Measurements from ENCODE around the gene RAB31.
"Not testable (repeated sequence)": the region's sequence is repeated elsewhere in the genome, so short reads cannot be mapped to it uniquely, and the experiment has no call there.

Gene RAB31

GRCh38 chr18:9758624-9759075, 50.5 kb downstream of the RAB31 start:
- DNase-seq (ENCODE audit: low read depth in 2 of 2), result no peak

- no peak for DNase-seq (ENCODE audit: low read depth in 2 of 2)
Measured at GRCh38 chr18:9760641-9761040, 52.5 kb downstream of the RAB31 start.

- no peak for DNase-seq (ENCODE audit: low read depth in 2 of 2)
Measured at GRCh38 chr18:9762526-9762925, 54.4 kb downstream of the RAB31 start.

GRCh38 chr18:9763157-9763556, 55.1 kb downstream of the RAB31 start:
- no peak for DNase-seq (ENCODE audit: low read depth in 2 of 2)

- DNase-seq (ENCODE audit: low read depth in 2 of 2), result no peak
Measured at GRCh38 chr18:9764011-9764481, 55.9 kb downstream of the RAB31 start.

- no peak for DNase-seq (ENCODE audit: low read depth in 2 of 2)
Measured at GRCh38 chr18:9765501-9765900, 57.4 kb downstream of the RAB31 start.

- DNase-seq (ENCODE audit: low read depth in 2 of 2), result no peak
Measured at GRCh38 chr18:9766076-9766481, 58.0 kb downstream of the RAB31 start.

GRCh38 chr18:9766740-9767139, 58.6 kb downstream of the RAB31 start:
- DNase-seq (ENCODE audit: low read depth in 2 of 2), result no peak

- not testable (repeated sequence) for DNase-seq (ENCODE audit: low read depth in 2 of 2)
Measured at GRCh38 chr18:9768071-9768691, 60.1 kb downstream of the RAB31 start.

- not testable (repeated sequence) for DNase-seq (ENCODE audit: low read depth in 2 of 2)
Measured at GRCh38 chr18:9770111-9770510, 62.0 kb downstream of the RAB31 start.

- no peak for DNase-seq (ENCODE audit: low read depth in 2 of 2)
Measured at GRCh38 chr18:9771261-9771976, 63.3 kb downstream of the RAB31 start.

GRCh38 chr18:9771977-9772660, 64.0 kb downstream of the RAB31 start:
- no peak for DNase-seq (ENCODE audit: low read depth in 2 of 2)

GRCh38 chr18:9772847-9773677, 65.0 kb downstream of the RAB31 start:
- no peak for DNase-seq (ENCODE audit: low read depth in 2 of 2)

GRCh38 chr18:9774150-9774549, 66.0 kb downstream of the RAB31 start:
- DNase-seq (ENCODE audit: low read depth in 2 of 2), result no peak

- no peak for DNase-seq (ENCODE audit: low read depth in 2 of 2)
Measured at GRCh38 chr18:9775178-9775577, 67.1 kb downstream of the RAB31 start.

- no peak for DNase-seq (ENCODE audit: low read depth in 2 of 2)
Measured at GRCh38 chr18:9779630-9780029, 71.5 kb downstream of the RAB31 start.

- DNase-seq (ENCODE audit: low read depth in 2 of 2), result peak; percentile 86 to 89
Measured at GRCh38 chr18:9782073-9782857, 74.2 kb downstream of the RAB31 start.

GRCh38 chr18:9786631-9787030, 78.5 kb downstream of the RAB31 start:
- DNase-seq (ENCODE audit: low read depth in 2 of 2), result no peak

- DNase-seq (ENCODE audit: low read depth in 2 of 2), result peak; percentile 45 to 66
Measured at GRCh38 chr18:9787036-9787435, 78.9 kb downstream of the RAB31 start.

- peak; percentile 76 to 82 for DNase-seq (ENCODE audit: low read depth in 2 of 2)
Measured at GRCh38 chr18:9787712-9788111, 79.6 kb downstream of the RAB31 start.

GRCh38 chr18:9788140-9788539, 80.0 kb downstream of the RAB31 start:
- no peak for DNase-seq (ENCODE audit: low read depth in 2 of 2)
